GM18502 (cell line): ENCODE data around the gene PEAR1.

Source experiments
- ATAC-seq: cut with Tn5 transposase; IDR thresholded peaks from one replicate; pipeline ENCODE4 v1.9.1; 2021; ENCODE audit warnings: mild to moderate bottlenecking; ENCODE audit not compliant: unreplicated experiment, poor library complexity

Gene PEAR1

DNA sequence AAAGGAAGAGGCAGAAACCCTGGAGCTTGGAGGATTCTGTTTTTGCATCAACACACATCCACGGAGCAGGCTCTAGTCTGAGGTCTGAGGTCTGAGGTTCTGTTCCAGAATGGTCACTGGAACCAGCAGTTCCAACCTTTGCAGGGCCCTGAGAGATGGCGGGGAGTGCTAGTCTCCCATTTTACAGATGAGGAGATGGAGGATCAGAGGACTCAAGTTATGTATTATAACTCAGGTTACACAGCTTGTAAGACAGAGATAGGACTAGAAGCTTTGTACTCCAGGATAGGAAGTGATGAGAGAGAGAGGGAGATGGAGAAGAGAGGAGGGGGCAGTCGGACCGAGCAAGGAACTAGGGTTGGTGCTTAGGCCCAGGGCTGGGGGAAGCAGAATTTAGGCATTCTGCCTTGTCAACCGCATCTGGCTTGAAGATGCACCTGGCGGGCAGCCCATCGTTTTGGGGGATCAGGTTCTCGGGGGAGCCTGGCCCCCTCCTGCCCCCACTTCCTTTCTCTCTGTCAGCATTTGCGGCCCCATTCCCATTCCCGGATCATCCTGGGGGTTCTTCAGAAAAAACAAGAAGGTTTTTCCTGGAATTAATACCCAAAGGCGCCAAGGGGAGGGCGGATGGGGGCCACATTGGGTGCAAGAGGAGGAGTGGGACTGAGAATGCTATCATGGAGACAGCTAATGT, 5.6 kb downstream of the PEAR1 start:
- ATAC-seq: no peak

DNA sequence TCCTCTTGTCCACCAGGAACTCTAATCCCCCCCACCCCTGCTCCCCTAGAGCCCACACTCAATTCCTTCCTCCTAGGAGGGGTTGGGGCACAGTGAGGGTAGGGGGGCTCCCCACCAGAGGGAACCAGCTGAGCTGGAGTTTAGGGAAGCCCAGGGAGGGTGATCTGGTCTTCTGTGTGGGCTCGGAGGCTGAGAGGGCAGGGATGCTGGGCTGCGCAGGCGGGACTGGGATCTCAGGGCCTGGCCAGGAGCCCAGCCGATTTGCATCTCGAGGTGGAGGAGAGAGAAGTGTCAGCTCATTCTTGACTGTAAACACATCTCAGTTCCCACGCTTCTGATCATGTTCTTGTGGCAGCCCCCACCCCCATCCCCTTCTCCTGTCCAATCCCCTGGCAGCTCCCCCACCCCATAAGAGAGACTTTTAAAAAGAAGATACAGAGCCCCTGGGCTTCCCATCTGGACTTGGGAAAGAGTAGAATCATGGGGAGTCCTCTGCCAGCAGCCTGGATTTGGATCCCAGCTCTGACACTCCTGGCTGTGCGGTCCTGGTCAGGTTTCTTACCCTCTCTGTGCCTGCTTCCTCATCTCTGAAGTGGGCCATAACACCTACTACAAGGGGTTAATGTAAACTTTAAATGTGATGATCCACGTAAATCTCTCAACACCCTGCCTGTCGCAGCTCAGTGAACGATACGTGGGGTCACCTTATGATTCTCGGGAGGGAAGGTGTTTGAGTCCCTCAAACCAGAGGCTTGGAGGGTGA, 6.6 kb downstream of the PEAR1 start:
- ATAC-seq: no peak

DNA sequence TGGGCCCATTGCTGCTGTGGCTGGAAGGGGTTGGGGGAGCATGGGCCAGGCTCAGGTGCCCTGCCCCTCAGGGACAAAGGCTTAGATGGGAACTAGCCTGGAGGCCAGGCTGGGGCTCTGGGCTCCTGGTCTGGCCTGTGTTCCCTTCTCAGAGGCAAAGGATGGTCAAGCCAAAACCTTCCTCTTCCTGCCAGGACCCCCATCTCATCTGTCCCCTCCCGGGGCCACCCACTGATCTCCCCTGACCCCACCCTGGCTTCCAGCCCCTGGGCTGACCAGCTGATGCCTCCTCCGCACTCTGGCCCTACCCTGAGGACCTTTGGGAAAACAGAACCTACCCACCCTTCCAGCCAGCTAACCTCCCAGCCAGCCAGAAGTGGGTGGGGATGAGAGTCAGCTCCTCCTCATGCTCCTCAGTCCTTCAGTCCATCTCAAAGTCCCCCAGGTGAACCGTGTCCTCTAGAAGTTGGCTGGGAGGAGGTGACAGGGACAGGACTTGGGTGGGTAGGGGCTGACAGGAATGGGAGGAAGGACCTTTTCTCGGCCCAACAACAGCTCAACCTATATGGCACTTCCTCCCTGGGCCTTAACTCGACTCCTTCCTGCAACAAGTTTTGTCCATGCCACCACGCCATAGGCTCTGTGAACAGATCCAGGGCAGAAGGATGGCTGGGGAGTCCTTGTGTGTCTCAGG, 7.5 kb downstream of the PEAR1 start:
- no peak for ATAC-seq

DNA sequence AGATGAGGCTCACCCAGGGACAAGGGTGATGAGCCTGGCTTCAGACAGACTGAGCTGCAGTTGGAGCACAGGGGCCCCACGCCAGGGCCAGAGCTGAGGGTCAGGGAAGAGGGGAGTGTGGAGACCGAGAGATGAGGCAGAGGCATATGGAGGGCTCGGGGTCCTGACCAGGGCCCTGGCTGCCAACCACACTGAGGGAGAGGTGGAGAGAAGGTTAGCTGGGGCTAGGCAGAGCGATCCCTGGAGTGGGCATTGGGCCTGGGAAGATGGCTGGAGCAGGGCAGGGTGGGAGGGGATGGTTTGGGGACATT, 8.0 kb downstream of the PEAR1 start:
- no peak for ATAC-seq

DNA sequence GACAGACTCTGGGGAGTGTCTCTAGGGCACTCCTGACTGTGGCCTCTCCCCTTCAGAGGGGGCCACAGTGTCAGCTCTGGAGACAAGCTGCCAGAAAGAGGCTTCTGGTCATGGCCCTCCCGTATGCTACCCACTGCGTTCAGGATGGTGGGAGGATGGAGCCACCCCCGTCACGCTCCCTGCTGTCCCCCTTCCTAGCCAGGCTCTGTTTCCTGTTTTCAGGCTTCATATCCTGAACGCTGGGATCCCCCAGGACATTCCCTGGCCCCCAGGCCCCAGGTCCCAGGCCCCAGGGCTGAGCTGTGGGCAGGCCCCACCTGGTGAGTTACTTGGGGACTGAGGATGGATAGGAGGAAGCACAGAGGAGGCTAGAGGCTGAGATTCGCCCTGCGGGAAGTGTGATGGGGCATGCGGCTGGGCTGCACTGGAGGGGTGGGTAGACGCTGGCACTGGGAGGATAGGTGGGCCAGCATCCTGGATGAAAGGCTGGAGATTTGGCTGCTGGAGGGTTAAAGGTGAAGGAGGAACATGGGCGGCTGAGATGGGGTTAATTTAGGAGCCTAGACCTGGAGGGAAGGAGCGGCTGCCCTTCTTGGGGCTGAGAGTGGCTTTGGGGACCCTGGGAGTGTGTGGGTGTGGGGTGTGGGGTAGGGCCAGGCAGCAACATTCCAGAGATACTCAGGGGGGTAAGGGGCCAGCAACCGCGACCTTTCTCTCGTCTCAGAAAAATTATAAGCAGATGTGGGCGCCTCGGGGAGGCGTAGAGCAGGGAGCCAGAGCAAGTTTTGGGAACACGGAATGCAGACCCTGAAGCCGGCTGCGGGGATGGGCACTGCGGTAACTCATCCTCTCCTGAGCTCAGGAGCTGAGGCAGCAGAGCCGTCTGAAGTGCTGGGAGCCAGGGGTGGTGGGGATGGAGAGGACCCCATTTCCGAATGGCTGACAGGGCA, 8.7 kb downstream of the PEAR1 start:
- no peak for ATAC-seq

DNA sequence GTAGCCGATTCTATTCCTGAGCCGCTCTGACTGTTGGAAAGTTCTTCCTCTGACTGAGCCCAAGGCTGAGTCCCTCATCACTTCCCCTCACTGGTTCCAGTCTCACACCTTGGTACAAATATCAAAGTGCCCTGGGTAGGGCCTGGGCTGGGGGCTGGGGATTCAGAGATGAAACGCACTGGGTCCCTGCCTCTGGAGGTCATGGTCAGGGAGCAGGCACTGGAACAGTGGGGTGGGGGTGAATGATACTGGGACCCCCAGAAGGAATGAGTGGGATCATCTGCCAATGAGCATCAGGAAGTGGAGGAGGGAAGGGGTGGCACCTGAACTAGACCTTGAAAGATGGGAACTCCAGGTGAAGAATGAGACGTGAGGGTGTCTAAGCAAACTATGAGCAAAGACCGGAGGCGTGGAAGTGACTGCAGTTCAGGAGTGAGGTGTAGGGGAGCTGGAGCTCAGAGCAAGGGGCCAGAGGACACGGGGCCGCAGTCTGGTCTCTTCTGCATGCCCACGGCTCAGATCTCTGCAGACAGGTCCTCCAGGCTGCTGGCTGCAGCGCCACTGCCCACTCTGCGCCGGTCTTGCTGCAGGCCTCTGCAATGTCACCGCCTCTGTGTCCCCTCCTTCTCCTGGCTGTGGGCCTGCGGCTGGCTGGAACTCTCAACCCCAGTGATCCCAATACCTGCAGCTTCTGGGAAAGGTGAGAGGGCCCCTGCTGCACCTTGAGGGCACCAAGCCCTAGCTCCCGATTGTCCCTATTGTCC, 10.0 kb downstream of the PEAR1 start:
- no peak for ATAC-seq

- ATAC-seq: no peak
Measured at GRCh38 chr1:156904187-156904959, 10.9 kb downstream of the PEAR1 start.

DNA sequence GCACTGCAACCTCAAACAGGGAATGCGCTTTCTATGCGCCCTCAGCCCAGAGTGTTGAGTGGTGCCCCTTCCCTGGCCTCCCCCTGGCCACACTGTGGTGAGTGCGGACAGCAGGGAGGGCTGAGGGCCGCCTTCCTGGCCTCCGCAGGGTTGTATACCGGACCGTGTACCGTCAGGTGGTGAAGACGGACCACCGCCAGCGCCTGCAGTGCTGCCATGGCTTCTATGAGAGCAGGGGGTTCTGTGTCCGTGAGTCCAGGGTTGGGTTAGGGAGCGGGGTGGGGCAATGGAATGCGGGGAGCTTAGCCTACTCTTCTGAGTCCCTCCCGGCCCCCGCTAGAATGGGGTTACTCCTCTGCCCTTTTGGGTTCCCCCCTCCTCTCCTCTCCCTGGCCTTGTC, 11.7 kb downstream of the PEAR1 start:
- ATAC-seq: no peak

GRCh38 chr1:156905651-156906050, 12.1 kb downstream of the PEAR1 start:
- no peak for ATAC-seq

GRCh38 chr1:156906206-156906906, 12.8 kb downstream of the PEAR1 start:
- ATAC-seq: no peak

DNA sequence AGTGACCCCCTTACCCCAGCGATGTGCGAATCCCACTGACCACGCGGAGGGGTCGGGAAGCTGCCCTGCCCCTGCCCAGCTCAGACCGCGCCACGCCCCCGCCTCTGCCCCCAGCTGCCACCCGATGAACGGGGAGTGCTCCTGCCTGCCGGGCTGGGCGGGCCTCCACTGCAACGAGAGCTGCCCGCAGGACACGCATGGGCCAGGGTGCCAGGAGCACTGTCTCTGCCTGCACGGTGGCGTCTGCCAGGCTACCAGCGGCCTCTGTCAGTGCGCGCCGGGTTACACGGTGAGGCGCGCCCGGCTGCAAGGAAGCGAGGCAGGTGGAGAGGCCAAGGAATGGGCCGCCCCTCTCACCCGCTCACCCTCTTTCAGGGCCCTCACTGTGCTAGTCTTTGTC, 15.0 kb downstream of the PEAR1 start:
- ATAC-seq: no peak

GRCh38 chr1:156908955-156909354, 15.4 kb downstream of the PEAR1 start:
- ATAC-seq: no peak

- ATAC-seq: no peak
Measured at GRCh38 chr1:156909671-156910070, 16.2 kb downstream of the PEAR1 start.

DNA sequence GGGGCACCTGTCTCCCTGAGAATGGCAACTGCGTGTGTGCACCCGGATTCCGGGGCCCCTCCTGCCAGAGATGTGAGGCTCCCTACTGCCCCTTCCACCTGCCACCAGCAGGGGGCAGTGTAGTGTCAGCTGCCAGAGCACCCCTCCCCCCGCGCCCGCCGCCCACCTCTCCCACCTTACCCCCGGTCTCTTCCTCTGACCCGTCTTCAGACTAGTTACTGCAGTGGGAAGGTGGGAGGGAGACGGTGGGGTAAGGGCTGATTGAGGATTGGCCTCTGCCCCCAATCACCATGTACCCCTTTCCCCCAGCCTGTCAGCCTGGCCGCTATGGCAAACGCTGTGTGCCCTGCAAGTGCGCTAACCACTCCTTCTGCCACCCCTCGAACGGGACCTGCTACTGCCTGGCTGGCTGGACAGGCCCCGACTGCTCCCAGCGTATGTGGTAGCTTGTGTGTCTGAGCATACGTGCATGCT, 16.8 kb downstream of the PEAR1 start:
- no peak for ATAC-seq

- no peak for ATAC-seq
Measured at GRCh38 chr1:156911577-156912298, 18.2 kb downstream of the PEAR1 start.

DNA sequence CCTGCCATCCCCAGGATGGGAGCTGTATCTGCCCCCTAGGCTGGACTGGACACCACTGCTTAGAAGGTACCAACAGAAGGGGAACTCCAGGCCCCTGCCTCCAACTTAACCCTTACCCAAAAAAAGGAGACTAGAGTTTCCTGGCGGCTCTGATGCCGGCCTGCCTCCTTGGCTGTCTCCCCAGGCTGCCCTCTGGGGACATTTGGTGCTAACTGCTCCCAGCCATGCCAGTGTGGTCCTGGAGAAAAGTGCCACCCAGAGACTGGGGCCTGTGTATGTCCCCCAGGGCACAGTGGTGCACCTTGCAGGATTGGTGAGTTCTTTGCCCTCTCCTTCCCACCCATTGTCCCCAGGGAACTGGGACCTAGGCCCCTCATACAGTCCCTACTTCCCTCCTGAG, 18.8 kb downstream of the PEAR1 start:
- no peak for ATAC-seq

DNA sequence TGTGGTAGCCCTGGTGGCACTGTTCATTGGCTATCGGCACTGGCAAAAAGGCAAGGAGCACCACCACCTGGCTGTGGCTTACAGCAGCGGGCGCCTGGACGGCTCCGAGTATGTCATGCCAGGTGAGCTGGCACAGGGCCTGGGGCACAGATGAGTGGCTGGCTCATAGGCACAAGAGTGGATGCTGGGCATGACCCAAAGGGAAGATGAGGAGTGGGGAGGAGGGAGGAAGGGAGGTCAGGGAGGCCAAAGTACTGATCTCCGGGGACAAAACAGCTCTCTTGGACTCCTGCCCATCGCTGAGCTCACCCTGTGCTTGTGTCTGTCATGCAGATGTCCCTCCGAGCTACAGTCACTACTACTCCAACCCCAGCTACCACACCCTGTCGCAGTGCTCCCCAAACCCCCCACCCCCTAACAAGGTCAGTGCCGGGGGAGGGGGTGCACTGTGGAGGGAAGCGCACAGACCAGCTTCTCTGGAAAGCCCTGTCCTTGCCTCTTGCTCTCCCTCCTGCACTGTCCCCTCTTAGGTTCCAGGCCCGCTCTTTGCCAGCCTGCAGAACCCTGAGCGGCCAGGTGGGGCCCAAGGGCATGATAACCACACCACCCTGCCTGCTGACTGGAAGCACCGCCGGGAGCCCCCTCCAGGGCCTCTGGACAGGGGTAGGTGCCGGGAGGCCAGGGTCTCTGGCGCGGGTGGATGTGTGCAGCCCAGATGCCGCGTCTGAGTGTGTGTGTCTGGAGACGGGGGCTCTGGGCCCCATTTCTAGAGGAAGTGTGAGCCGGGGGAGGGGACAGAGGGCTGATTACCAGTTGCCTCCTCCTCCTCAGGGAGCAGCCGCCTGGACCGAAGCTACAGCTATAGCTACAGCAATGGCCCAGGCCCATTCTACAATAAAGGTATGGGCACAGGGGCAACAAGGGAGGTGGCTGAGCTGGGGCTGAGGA, 19.6 kb downstream of the PEAR1 start:
- ATAC-seq: no peak
